Measurements from ENCODE around the gene C10orf90.

DNA sequence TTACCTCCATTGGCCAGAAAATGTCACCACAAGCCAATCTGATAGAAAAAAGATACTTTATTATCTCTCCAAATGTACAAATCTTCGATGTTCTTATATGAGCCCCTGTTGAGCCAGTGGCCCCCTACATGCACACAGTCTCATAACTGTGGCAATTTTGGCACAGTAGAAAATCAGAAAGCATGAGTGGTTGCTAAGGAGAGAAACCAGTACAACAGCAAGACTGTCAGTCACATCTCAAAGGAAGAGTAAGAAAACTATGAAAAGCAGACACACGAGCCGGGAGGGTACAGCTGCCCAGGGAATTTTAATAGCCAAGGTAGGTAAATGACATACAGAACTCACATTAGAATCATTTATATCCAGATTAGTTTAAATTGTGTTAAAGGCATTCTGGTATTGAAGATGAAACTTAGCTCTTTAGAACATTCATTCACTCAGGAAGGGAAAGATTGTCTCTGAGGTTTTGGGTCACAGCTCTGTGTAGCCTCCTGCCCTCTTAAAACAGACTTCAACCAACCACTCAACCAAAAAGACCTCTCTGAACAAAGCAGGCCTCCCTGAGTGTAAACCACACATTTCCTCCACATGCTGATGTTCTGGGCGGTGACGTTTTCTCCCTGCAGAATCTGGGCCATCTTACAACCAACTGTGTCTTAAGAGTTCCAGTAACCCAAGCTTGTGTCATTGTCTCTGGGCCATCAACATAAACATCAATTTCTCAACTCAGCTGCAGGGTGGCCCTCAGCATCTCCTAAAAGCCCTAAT is 201.4 kb downstream of the C10orf90 start:
- TF ChIP-seq, protein P1, sequence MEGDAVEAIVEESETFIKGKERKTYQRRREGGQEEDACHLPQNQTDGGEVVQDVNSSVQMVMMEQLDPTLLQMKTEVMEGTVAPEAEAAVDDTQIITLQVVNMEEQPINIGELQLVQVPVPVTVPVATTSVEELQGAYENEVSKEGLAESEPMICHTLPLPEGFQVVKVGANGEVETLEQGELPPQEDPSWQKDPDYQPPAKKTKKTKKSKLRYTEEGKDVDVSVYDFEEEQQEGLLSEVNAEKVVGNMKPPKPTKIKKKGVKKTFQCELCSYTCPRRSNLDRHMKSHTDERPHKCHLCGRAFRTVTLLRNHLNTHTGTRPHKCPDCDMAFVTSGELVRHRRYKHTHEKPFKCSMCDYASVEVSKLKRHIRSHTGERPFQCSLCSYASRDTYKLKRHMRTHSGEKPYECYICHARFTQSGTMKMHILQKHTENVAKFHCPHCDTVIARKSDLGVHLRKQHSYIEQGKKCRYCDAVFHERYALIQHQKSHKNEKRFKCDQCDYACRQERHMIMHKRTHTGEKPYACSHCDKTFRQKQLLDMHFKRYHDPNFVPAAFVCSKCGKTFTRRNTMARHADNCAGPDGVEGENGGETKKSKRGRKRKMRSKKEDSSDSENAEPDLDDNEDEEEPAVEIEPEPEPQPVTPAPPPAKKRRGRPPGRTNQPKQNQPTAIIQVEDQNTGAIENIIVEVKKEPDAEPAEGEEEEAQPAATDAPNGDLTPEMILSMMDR (conservative IDR thresholded peaks at IDR 0.05): no peak
- TF ChIP-seq EZH2 (IDR thresholded peaks at IDR 0.05; ENCODE audit: low read depth): no peak

All from PC-9 (cell line).